SH-SY5Y (cell line): ENCODE results near the gene IL17F.

Experiments used
- GATA2 ChIP-seq: IDR thresholded peaks from 2 replicates; pipeline ENCODE4 v1.6.1; 2011; ENCODE audit warnings: mild to moderate bottlenecking, low read depth, low read length
- GATA3 ChIP-seq: IDR thresholded peaks from 2 replicates; pipeline ENCODE4 v1.6.1; 2011; ENCODE audit warnings: low read depth, mild to moderate bottlenecking, low read length, moderate library complexity

IL17F gene

DNA sequence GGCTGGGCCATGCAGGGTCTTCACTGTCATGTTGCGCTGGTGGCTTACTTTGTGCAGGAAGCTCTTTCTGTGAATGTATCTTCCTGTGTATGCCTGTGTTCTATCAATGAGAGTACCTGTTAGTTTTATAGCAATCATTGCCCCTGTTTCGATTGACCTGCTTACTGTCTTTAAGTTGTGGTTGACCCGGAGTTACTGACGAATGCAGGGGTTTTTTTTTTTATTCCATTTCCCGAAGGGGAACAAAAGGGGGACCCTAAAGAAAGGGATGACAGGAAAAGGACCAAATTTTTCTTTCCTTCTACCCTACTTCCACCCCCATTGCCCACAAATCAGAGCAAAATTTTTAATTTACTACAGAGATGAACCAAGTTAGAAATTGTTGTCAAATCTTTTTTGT, at the start of gene IL17F:
Gene IL17F, minus strand, starts transcription at position 101 of the 400 bp plus-strand sequence. Its CDS starts 71 bp downstream, at position 30.
- TF ChIP-seq GATA3: no peak
- no peak for TF ChIP-seq GATA2

DNA sequence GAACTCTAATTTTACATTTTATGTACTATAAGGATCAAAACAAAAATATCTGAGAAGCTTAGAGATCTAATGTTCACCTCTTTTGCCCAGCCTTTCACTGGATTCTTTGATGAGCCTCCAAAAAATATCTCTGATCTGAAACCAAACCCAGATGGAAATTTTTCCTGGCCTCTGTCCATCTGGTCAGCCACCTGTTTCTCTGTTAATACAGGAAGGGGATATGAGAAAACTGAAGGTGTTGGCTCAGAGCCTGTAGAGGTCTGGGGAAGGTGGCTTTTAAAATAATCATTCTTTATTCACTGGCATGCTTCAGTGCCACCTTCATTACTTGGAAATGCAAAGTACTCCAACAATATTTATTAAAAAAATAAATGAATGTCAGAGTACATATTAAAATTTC, 48.8 kb upstream of the IL17F start:
- peak; percentile 41; the same call in 1 of the 2 replicates for TF ChIP-seq GATA3
- peak; percentile 53 for TF ChIP-seq GATA2

DNA sequence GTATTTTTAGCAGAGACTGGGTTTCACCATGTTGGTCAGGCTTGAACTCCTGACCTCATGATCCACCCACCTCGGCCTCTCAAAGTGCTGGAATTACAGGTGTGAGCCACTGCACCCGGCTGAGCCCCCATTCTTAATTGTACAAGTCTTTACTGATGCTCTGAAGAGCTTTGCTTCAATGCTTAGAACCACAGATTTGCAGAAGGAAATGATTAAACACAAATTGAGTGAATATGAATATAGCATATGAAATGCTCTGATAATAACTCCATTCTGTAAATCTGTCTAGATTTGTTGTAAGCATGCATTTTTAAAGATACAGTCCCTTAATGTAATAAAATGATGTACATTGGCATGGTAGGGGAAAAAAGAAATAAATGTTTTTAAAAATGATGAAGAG, 44.5 kb upstream of the IL17F start:
- no peak for TF ChIP-seq GATA3
- no peak for TF ChIP-seq GATA2

DNA sequence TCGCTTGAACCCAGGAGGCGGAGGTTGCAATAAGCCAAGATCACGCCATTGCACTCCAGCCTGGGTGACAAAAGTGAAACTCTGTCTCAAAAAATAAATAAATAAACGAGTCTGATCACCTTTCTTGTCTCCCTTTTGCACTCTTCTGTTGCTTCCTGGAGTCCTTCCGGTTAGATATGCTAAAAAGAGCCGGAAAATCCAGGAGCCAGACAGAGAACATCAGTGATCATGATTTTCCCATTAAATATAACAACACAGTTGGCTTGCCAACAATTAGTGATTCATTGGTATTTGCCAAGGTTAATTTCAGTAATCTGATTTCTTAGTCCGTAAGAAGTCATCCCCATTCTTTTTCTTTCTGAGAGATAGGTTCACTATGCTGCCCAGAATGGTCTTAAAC, 43.9 kb upstream of the IL17F start:
- TF ChIP-seq GATA2: no peak
- TF ChIP-seq GATA3: no peak

DNA sequence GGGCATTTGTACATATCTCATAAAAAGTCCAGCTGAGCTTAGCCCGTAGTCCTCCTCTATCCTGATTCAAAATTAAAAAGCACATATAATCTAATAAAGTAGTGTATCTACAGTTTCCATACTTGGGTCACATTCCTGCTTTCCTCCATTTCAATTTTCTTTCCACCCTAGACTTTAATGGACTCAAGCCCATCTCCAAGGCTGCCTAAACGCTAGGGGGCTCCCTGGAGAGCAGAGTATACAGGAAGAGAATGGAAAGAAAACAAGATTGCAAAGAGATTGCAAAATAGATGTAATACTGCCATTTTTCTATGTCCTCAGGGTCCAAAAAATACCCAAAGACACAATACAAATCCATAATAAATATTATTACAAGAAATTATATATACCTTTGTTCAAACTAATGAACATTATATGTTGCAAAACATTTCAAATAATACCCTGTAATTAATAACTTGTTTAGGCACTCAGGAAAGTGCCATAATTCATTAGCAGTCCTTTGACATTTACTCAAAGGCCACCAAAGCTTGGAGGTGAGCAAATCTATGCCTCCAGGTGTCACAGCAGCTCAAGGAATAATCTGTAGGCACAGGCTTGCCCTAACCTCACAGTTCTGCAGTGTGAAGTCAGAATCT, 42.6 kb upstream of the IL17F start:
- TF ChIP-seq GATA3 (peak; percentile 74), GATA2 (peak; percentile 67; the same call in 1 of the 2 replicates)

DNA sequence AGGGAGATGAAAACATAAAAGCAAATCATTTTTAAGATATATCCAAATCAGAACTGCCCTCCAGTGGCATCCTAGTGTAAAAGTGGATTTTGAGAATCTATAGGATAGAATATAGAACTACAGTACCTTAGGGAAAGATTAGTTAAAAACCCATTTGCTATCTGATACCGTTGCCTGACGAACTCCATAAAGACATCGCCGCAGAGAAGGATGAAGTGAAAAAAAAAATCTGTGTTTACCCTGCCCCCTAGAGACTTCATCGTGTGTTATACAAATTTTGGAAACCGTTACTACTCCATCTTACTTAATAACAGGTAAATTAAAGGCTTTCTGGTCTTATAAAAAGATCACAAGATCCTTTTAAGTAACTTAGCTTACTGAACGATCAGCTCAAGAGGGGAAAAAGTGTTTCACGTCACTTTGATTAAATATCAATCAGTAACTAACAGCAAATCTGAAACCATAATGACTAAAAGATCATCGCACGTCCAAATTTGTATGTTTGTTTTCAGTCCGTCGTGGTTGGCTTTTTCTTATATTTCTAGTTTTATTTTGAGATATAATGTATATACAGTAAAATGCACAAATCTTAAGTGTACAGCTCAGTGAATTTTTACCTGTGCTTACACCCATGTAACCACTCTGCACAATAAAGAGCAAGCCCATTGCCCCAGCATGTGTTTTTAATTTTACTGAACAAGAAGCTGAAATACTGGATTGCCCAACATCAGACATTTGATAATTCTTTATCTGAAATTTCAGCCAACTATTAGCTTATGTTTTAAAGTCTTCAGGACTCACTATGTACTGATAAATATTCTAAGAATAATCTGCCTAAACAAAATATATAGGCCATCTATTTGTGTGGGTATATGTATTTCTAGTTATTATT, 41.1 kb upstream of the IL17F start:
- no peak for TF ChIP-seq GATA3
- TF ChIP-seq GATA2: no peak

DNA sequence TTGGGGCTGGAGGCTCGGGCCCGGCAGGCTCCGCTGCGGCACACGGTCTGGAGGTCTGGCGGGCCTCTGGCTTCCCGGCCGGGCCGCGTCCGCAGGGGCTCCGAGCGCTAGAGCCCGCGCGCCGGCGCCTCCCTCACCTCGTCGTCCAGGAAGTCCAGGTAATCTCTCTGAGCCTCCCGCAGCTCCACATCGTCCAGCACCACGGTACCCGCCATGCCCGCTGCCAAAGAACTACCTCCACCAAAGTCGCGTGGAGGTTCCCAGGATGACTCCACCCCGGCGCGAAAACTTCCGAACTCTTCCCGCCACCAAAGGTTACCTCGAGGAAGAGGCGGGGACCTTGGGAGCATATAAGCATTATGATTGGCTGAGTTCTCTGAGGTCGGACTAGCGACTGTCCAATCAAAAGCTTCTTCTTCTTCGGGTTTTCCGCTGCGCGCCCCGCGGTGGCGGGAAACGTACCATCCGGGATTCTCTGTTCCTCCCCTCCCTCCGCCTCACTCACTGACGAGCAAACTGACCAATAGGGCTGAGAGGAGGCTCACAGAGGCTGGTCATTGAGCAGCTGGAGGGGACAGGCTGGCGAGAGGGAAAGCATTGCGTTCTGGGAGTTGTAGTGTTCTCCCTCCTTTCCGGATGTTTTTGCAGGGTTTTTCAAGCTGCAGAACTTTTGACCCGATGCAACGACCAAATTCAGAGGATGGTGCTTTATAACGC, 40.3 kb upstream of the IL17F start, which contains the start of gene MCM3:
Gene MCM3, minus strand, starts transcription at position 283 of the 717 bp plus-strand sequence. Its CDS starts 68 bp downstream, at position 215.
- TF ChIP-seq GATA3: no peak
- no peak for TF ChIP-seq GATA2

DNA sequence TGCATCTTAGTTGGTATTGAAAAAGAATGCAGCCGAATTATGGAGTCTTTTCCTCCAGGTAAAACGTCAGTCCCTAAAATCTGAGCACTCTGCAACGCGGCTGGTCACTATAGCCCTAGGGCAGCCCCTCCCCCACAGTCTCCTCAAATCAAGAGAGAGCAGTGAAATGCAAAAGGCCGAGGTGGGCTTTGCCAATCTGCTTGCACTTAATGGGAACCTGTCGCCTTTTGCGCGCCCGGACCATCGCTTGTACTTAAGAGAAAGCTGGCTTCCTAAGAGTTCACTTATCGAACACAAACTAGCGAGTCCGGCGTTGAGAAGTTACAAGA, 39.8 kb upstream of the IL17F start:
- TF ChIP-seq GATA2: no peak
- no peak for TF ChIP-seq GATA3

DNA sequence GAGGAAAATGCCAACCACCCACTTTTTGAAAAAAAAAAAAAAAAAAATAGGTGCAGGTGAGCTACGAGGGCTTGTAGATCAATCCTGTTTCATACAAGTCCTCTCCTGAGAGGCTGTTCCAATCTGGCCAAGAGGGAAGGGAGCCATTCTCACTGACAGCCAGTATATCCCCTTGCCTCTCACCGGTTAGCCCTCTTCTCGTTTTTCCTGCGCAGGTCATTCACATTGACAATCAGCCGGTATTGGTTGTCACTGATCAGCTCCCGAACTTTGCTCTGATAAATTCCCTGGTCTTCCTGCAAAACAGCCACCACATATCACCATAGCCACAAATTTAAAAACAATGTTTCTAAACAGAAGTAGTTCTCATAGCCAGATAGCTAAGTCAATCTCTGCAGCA, 38.8 kb upstream of the IL17F start:
- TF ChIP-seq GATA2 (no peak), GATA3 (no peak)

DNA sequence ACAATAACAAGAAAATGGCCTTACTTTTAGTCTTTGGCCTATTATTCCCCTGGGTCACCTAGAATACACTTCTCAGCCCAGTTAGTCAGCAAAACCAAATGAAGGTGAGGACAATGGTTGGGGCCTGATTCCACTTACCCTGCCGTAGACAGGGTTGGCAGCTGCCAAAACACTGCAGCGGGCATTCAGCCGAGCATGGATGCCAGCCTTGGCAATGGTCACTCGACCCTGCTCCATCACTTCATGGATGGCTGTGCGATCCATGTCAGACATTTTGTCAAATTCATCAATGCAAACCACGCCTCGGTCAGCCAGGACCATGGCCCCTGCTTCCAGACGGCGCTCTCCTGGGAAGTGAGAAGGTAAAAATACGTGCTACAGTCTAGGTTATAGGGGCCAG, 31.8 kb upstream of the IL17F start:
- no peak for TF ChIP-seq GATA3
- TF ChIP-seq GATA2: no peak

DNA sequence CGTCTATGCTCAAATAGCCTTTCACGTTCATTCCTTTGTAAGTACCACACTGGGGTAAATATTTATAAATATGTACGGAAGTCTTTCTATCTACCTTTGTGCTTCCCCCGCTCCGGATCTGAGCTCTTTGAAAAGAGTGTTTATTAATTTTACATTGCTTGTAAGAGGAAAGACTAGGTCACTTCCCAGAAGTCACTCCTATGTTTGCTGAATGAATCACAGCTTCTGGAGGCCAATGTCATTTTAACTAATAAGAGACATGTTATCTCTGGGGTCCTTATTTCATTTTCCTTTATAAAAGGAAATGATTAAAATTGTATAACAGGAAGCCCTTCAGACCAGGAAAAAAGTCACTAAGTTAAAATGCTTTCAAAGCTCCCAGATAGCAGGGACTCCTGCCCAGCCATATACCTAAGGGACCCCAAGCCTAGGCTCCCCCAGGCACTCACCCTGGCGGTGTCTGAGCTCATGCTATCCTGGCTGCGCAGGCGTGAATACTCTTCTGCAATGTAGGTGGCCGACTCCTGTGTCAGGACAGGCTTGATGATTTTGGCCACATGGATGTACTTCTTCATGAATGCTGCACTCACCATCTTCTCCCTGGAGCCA, 27.7 kb upstream of the IL17F start:
- TF ChIP-seq GATA2 (no peak), GATA3 (no peak)

DNA sequence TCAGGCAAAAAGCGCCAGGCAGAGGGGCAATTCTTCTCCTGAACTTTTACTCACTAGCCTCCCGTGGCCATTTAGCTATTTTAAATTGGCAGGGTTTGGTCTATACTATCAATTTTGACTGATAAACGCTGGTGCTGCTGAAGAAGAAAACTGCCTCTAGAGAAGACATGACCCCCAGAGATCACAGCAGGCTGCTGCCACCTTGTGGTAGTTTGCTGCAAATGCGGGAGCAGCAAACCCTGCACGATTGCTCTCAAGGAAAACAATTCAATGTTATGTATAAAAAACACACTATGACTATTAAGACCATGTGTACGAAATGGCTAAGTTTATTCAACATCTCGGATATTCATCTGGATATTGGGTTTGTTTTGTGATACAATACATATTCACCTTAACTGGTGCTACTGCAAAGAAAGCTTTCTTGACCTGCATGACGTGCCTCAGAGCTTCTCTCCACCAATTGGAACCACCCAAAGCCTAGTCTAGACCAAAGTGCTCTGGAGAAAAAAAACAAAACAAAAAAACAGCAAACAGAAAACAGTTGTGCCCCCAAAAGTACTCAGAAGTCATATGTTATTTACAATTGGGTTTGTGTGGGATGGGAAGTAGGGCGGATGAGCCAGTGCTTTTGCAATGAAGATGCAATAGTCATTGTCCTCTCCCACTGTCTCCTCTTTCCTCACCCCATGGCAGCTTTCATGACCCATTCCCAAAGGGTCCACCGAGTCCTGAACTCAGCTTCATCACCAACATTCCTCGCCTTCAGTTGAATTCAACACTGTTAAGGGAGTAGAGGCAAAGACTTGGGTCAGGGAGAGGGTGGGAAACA, 19.6 kb upstream of the IL17F start:
- no peak for TF ChIP-seq GATA3
- TF ChIP-seq GATA2: no peak

DNA sequence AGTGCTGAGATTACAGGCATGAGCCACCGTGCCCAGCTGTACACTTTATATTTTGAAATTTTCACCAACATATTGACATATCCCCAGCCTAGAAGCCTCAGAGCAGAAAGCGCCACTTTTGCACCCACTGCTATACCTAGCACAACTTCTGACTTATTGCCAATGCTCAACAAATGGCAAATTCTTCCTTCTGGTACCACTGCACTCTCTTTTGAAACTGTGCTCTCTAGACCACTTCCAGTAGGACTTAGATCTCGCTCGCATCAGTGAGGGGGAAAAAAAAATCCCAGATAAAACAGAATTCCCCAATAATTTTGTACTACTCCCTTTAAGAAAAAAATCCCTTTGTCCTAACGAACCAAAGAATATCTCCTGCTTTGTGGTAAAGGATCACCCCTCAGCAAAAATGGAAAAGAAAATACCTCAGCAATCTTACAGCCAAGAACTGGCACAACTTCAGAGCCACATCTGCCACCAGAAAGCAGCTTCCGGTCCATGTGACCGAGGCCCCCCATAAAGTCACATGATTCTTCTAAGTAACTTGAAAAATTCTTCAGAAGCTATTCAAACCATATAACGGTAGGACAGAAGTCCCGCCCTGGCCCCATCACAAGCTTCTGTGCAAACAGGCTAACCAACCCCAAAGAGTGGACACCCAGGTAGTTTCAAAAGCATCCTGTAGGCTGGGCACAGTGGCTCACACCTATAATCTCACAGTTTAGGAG, 18.5 kb upstream of the IL17F start:
- no peak for TF ChIP-seq GATA2
- no peak for TF ChIP-seq GATA3
